Activated naive CD8-positive, alpha-beta T cell treated with anti-CD3 and anti-CD28 coated beads, Interleukin-2, amount 50 U/mL, for 16 hours (primary cell): ENCODE data around the gene ARHGEF25.
"Not testable (repeated sequence)": the region's sequence is repeated elsewhere in the genome, so short reads cannot be mapped to it uniquely, and the experiment has no call there.

Experiments
- DNase-seq: peaks from one replicate; pipeline ENCODE4 v3.0.0-alpha.2; 2020; ENCODE audit warnings: low read depth, low spot score

Gene ARHGEF25

DNA sequence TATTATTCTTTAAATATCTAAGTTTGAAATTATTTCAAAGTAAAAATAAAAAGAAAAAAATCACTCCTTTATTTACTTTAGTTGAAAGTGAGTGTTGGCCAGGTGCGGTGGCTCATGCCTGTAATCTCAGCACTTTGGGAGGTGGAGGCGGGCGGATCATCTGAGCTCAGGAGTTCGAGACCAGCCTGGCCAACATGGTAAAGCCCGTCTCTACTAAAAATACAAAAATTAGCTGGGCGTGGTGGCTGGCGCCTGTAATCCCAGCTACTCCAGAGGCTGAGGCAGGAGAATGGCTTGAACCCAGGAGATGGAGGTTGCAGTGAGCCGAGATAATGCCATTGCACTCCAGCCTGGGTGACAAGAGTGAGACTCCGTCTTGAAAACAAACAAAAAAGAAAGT, 25.5 kb downstream of the ARHGEF25 start:
- not testable (repeated sequence) for DNase-seq

DNA sequence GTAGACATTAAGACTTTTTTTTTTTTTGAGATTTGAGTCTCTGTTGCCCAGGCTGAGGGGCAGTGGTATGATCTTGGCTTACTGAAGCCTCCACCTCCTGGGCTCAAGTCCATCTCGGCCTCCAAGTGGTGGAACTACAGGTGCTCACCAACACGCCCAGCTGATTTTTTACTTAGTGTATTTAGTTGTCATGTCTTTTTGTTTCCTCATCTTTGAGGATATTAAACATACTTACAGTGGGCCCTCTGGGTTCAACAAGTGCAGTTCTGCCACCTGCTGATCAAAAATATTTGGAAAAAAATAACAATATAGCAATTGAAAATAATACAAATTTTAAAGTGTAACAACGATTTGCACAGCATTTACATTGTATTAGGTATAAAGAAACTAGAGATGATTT, 26.1 kb downstream of the ARHGEF25 start:
- DNase-seq: no peak

DNA sequence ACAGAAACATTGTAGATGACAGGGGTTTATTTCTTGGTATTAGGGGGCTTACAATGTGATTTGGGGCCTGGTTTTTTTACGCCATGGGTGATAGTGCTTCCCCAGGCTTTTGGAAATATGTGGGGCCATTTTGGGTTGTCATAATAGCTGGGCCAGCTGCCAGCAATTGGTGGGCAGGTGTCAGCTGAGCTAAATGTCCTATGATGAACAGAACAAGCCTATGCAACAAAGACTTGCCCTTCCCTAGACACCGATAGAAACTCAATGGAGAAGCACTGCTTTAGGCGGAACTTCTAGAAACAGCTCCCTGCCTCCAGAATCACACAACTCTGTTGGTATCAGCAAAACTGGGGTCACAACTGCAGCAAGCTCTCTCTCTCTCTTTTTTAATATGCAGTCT, 26.9 kb downstream of the ARHGEF25 start:
- no peak for DNase-seq

DNA sequence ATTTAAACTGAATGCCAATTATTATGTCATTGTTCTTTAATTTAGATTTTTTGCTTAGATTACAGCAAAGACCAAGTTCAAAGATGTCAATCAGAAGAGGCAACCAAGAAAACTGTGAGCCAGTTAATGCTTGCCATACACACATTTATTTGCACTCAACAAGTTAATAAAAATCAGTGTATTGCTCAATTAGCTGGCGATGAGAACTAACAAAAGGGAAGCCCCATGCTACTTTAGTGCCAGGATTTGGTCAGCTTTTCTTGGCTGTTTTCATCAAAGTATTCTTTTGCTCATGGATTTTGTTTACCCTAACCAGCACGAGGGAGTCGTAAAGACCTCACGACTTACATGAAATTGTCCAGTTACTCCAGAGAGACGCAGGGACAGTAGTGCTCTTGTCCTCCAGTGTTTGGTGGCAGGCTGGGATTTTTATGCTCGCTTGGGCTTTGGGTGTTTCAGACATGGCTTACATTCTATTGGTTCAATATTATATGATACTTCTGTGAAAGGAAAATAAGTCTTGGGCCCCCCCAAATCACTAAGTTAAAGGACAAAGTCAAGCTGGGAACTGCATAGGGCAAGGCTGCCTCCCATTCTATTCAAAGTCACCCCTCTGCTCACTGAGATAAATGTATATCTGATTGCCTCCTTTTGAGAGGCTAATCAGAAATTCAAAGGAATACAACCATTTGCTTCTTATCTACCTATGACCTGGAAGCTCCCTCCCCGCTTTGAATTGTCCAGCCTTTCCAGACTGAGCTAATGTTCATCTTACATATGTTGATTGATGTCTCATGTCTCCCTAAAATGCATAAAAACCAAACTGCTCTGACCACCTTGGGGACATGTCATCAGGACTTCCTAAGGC, 29.2 kb downstream of the ARHGEF25 start:
- DNase-seq: no peak

DNA sequence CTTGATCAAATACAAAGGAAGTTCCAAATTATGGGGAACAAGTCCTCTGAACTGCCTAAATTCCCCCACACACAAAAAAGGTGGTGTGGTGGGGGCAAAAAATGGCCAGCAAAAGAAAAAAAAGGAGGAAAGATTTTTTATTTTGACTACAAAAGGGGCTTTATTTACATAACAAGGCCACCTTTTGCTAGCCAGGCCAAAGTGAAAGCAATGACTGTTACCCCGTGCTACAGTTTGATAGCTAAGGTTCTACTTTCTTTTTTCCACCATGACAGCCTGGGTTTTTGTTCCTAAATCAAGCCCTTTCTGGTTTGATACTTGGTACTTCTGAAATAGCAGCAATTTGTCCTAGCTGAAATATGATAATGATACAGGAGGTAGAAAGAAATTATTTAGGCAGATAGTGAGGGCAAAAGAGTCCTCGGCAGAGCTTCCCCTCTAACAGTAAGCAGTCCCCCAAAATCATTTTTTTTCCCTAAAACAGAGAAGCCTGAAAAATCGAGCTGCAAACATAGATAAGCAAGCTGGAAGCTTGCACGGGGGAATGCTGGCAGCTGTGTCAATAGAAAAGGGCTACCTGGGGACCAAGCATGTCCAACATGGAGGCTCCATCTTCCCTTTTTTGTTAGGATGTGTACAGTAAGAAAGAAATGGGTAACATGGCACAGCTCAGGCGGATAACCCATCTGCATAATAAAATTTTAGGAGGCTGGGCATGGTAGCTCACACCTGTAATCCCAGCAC, 30.6 kb downstream of the ARHGEF25 start:
- no peak for DNase-seq

DNA sequence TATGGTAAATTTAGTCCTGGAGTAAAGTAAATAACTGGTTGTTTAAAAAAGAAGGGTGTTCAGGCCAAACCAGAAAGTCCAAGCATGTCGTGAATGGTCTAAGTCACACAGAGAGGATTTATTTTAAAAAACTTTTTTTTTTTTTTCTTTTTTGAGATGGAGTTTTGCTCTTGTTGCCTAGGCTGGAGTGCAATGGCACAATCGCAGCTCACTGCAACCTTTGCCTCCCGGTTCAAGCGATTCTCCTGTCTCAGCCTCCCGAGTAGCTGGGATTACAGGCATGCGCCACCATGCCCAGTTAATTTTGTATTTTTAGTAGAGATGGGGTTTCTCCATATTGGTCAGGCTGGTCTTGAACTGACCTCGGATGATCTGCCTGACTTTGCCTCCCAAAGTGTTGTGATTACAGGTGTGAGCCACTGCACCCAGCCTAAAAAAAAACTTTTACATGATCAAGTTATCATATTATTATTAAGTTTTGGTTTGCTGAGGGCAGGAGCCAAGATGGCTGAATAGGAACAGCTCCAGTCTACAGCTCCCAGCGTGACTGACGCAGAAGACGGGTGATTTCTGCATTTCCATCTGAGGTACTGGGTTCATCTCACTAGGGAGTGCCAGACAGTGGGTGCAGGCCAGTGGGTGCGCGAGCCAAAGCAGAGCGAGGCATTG, 34.9 kb downstream of the ARHGEF25 start:
- not testable (repeated sequence) for DNase-seq

DNA sequence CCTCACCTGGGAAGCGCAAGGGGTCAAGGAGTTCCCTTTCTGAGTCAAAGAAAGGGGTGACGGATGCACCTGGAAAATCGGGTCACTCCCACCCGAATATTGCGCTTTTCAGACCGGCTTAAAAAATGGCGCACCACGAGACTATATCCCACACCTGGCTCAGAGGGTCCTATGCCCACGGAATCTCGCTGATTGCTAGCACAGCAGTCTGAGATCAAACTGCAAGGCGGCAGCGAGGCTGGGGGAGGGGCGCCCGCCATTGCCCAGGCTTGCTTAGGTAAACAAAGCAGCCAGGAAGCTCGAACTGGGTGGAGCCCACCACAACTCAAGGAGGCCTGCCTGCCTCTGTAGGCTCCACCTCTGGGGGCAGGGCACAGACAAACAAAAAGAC, 35.4 kb downstream of the ARHGEF25 start:
- DNase-seq: not testable (repeated sequence)

DNA sequence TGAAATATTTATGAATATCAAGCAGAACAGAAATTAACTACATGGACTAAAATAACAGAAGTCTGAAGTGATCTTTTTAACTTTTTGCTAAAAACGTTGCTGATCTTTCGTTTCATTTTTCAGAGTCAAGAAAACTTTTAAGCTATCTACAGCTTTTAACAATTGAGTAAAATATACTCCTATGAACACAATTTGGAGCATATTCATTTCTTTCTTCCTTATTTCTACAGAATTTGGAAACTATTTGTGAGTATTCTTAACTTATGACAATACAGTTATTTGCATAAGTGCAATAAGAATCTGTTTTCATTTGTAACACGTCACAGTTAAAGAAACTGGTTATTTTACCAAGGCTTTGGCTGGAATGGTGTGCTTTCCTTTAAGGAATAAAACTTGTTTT, 42.8 kb downstream of the ARHGEF25 start:
- no peak for DNase-seq

DNA sequence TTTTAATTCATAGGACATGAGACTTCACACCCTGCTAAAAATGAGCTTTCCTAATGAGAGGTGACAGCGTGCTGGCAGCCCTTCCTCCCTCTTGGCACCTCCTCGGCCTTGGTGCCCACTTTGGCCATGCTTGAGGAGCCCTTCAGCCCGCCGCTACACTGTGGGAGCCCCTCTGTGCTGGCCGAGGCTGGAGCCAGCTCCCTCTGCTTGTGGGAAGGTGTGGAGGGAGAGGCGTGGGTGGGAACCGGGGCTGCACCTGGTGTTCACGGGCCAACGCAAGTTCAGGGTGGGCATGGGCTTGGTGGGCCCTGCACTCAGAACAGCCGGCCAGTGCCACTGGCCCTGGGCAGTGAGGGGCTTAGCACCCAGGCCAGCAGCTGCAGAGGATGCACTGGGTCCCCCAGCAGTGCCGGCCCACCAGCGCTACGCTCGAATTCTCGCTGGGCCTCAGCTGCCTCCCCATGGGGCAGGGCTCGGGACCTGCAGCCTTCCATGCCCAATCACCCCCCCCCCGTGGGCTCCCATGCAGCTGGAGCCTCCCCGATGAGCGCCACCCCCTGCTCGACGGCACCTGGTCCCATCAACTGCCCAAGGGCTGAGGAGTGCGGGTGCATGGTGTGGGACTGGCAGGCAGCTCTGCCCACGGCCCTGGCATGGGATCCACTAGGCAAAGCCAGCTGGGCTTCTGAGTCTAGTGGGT, 44.5 kb downstream of the ARHGEF25 start:
- DNase-seq: no peak

DNA sequence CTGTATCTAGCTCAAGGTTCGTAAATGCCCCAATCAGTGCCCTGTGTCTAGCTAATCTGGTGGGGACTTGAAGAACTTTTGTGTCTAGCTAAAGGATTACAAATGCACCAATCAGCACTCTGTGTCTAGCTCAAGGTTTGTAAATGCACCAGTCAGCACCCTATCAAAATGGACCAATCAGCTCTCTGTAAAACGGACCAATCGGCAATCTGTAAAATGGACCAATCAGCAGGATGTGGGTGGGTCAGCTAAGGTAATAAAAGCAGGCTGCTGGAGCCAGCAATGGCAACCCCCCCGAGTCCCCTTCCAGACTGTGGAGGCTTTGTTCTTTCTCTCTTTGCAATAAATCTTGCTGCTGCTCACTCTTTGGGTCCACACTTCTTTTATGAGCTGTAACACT, 45.2 kb downstream of the ARHGEF25 start:
- not testable (repeated sequence) for DNase-seq

DNA sequence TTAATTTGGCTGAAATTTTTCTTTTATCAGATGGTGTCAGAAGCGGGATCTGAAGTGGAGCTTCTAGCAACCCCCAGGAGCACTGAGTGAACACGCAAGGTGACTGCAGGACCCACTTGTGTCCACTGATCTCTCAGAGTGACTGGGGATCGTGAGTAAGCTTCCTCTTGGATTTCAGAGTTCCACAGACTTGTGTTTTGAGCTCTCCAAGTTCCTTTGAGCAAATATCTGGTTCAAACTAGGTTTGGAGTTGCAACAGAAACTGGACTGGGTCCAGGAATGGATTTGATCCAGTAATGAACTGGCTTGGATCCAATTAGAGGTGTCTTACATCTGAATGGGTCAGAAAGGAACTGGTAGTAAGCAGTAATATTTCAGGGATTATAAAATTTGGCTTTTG, 46.5 kb downstream of the ARHGEF25 start:
- no peak for DNase-seq

DNA sequence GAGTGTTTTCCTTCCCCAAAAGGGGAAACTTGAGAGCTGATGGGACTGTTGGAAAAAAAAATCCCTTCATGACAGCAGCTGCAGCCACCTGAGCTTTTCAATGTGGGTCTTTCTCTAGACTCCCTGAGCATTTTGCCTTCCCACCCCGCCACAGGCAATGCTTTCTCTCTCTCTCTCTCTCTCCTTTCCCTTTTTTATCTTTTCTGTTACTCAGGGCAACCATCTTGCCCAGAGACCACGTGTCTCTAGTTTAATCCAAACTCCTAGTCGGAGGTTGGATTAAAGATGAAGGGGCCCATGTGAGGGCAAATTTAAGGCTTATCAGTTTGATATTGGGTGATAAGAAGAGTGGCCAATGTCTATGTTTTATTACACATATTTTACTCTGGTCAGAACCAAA, 47.7 kb downstream of the ARHGEF25 start:
- DNase-seq: no peak

DNA sequence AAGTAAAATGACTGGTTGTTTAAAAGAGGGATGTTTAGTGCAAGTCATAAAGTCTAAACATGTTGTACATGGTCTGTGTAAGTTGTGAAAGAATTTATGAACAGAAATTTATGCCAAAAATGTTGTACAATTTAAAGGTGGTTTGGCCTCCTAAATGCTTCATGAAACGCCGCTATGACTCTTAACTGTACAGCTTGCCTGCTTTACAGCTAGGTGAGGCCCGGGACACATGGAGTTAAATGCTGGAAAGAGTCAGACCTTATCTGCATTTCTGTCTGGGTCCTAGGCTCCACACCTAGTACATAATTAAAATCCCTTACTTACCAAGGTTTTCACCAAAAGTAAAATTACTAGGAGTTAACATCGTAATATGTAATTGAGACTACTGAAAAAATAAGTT, 50.1 kb downstream of the ARHGEF25 start:
- no peak for DNase-seq

DNA sequence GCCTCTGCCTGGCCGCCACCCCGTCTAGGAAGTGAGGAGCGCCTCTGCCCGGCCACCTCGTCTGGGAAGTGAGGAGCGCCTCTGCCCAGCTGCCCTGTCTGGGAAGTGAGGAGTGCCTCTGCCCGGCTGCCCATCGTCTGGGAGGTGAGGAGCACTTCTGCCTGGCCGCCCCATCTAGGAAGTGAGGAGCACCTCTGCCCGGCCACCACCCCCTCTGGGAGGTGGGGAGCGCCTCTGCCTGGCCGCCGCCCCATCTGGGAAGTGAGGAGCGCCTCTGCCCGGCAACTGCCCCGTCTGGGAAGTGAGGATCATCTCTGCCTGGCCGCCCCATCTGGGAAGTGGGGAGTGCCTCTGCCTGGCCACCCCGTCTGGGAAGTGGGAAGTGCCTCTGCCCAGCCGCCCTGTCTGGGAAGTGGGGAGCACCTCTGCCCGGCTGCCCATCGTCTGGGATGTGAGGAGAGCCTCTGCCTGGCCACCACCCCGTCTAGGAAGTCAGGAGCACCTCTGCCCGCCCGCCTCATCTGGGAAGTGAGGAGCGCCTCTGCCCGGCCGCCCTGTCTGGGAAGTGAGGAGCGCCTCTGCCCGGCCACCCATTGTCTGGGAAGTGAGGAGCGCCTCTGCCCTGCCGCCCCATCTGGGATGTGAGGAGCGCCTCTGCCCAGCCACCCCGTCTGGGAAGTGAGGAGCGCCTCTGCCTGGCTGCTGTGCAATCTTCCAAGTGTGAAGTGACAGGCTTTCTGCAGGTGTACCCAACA, 54.0 kb downstream of the ARHGEF25 start:
- not testable (repeated sequence) for DNase-seq
